SK-N-SH treated with all-trans-retinoic acid at 6 μM for 48 hours (cell line): ENCODE data around the gene TOE1.
A peak's percentile ranks its signal among the peaks of the same experiment; 100 is the strongest.

Source experiments
- ATAC-seq: fragments of 200-7000 bp; cut with Tn5 transposase; 3 replicates; pipeline ENCODE4 v1.9.1; 2020; ENCODE audit warnings: mild to moderate bottlenecking, moderate library complexity
- ARNTL ChIP-seq: fragments of 450-650 bp; formaldehyde crosslinking; IDR thresholded peaks from 2 replicates; pipeline ENCODE4 v1.5.0; 2020; ENCODE audit warnings: low read depth, mild to moderate bottlenecking, moderate library complexity, borderline replicate concordance
- ESRRG ChIP-seq: fragments of 250-450 bp; sonication (Bioruptor Pico); IDR thresholded peaks from 2 replicates; pipeline ENCODE4 v1.6.1; 2021; ENCODE audit warnings: mild to moderate bottlenecking
- GLIS3 ChIP-seq: fragments of 250-450 bp; sonication (Bioruptor Pico); IDR thresholded peaks from 2 replicates; pipeline ENCODE4 v1.5.0; 2020; ENCODE audit warnings: mild to moderate bottlenecking, moderate library complexity
- ISL1 ChIP-seq: fragments of 250-450 bp; sonication (Bioruptor Pico); IDR thresholded peaks from 2 replicates; pipeline ENCODE4 v2.1.2; 2022; ENCODE audit warnings: mild to moderate bottlenecking, moderate library complexity
- OSR1 ChIP-seq: fragments of 250-450 bp; sonication (Bioruptor Pico); IDR thresholded peaks from 2 replicates; pipeline ENCODE4 v1.8.0; 2022; ENCODE audit warnings: moderate library complexity, mild to moderate bottlenecking, inconsistent platforms
- RARB ChIP-seq: fragments of 250-450 bp; sonication (Bioruptor Pico); IDR thresholded peaks from 2 replicates; pipeline ENCODE4 v1.8.0; 2021; ENCODE audit warnings: mild to moderate bottlenecking, moderate library complexity
- TCF4 ChIP-seq: fragments of 250-450 bp; sonication (Bioruptor Pico); IDR thresholded peaks from 2 replicates; pipeline ENCODE4 v1.8.0; 2021; ENCODE audit warnings: mild to moderate bottlenecking, moderate library complexity, borderline replicate concordance
- TOX ChIP-seq: fragments of 250-450 bp; sonication (Bioruptor Pico); IDR thresholded peaks from 2 replicates; pipeline ENCODE4 v1.8.0; 2021; ENCODE audit warnings: mild to moderate bottlenecking, moderate library complexity, borderline replicate concordance
- ZFP3 ChIP-seq: fragments of 250-450 bp; sonication (Bioruptor Pico); IDR thresholded peaks from 2 replicates; pipeline ENCODE4 v1.5.0; 2020; ENCODE audit warnings: mild to moderate bottlenecking, moderate library complexity
- ZFP30 ChIP-seq: fragments of 450-650 bp; formaldehyde crosslinking; IDR thresholded peaks from 2 replicates; pipeline ENCODE4 v1.5.0; 2022; ENCODE audit warnings: mild to moderate bottlenecking, moderate library complexity
- ZNF565 ChIP-seq: fragments of 450-650 bp; formaldehyde crosslinking; conservative IDR thresholded peaks from 2 replicates; pipeline ENCODE4 v1.5.0; 2020; ENCODE audit warnings: low read depth, mild to moderate bottlenecking, moderate library complexity
- ZNF8 ChIP-seq: fragments of 450-650 bp; formaldehyde crosslinking; IDR thresholded peaks from 2 replicates; pipeline ENCODE4 v1.5.0; 2020; ENCODE audit warnings: mild to moderate bottlenecking, moderate library complexity
- TF ChIP-seq, protein P1 (sequence below): fragments of 250-450 bp; sonication (Bioruptor Pico); IDR thresholded peaks from 2 replicates; pipeline ENCODE4 v1.8.0; 2021; ENCODE audit warnings: low read depth, mild to moderate bottlenecking, moderate library complexity, borderline replicate concordance
- TF ChIP-seq, protein P2 (sequence below): fragments of 250-450 bp; sonication (Bioruptor Pico); IDR thresholded peaks from 2 replicates; pipeline ENCODE4 v1.5.1; 2021; ENCODE audit warnings: mild to moderate bottlenecking, moderate library complexity
- TF ChIP-seq, protein P3 (sequence below): fragments of 250-450 bp; sonication (Bioruptor Pico); IDR thresholded peaks from 2 replicates; pipeline ENCODE4 v1.8.0; 2020; ENCODE audit warnings: mild to moderate bottlenecking, moderate library complexity, borderline replicate concordance
- TF ChIP-seq, protein P4 (sequence below): fragments of 250-450 bp; sonication (Bioruptor Pico); IDR thresholded peaks from 2 replicates; pipeline ENCODE4 v1.5.0; 2020; ENCODE audit warnings: mild to moderate bottlenecking, moderate library complexity
- TF ChIP-seq, protein P5 (sequence below): fragments of 250-450 bp; sonication (Bioruptor Pico); IDR thresholded peaks from 2 replicates; pipeline ENCODE4 v1.5.1; 2020; ENCODE audit warnings: low read depth, mild to moderate bottlenecking, moderate library complexity

The TOE1 gene

DNA sequence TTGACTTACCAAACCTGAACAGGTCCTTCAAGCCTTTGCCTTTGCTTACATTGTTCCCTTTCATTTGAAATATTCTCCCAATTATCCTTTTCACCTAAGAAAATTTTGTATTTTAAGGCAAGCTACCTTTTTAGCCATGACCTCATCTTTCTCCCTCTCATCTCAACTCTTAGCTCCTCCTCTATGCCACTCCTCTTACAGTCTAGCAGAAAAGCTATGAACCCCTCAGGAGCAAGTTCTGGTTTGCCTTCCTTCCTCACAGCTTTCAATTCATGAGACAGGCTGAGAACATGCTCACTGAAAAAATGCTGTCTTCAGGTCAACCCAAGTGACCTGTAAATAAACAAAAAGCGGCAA, 8.6 kb downstream of the TOE1 start:
- TF ChIP-seq ZNF565 (CRISPR knock-in tag) (no peak), RARB (CRISPR knock-in tag) (no peak), OSR1 (CRISPR knock-in tag) (no peak)
- peak; percentile 22 for ATAC-seq

DNA sequence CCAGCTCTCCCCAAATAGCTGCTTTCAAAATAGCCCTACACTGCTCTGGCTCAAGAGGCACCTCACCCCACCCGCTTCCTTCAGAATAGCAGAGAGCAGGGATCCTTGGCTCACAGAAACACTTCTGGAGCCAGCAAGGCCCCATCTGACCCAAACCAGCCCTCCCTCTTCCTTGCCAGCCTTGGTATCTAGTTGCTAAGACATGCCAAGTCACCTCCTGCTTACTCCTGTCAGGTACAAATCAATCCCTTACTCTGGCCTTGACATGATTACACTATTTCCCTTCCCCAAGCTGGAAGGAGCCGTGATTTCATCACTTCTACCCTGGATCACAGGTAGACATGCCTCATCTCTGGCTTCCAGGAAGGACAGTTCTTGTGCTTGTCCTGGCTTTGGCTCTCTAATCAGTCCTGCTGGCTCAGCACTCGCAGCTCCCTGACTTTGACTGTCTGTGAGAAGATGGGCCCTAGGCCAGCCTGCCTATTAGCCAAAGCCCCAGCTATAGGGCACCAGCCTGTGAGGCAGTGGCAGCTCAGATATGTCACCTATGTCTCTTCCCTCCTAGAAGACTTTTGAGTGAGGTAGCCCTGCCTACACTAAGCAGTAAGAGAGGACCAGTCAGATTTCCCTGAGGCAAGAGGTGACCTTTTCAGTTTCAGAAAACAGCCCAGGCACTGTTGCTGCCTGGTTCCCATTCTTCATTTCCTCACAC, 9.2 kb downstream of the TOE1 start:
- TF ChIP-seq TCF4 (CRISPR knock-in tag), result no peak
- TF ChIP-seq ZFP30, result no peak
- TF ChIP-seq RARB (CRISPR knock-in tag), result no peak
- TF ChIP-seq, protein P1, sequence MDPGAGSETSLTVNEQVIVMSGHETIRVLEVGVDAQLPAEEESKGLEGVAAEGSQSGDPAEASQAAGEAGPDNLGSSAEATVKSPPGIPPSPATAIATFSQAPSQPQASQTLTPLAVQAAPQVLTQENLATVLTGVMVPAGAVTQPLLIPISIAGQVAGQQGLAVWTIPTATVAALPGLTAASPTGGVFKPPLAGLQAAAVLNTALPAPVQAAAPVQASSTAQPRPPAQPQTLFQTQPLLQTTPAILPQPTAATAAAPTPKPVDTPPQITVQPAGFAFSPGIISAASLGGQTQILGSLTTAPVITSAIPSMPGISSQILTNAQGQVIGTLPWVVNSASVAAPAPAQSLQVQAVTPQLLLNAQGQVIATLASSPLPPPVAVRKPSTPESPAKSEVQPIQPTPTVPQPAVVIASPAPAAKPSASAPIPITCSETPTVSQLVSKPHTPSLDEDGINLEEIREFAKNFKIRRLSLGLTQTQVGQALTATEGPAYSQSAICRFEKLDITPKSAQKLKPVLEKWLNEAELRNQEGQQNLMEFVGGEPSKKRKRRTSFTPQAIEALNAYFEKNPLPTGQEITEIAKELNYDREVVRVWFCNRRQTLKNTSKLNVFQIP (CRISPR knock-in tag), result no peak
- TF ChIP-seq GLIS3 (CRISPR knock-in tag), result no peak
- ATAC-seq, result peak; percentile 35

DNA sequence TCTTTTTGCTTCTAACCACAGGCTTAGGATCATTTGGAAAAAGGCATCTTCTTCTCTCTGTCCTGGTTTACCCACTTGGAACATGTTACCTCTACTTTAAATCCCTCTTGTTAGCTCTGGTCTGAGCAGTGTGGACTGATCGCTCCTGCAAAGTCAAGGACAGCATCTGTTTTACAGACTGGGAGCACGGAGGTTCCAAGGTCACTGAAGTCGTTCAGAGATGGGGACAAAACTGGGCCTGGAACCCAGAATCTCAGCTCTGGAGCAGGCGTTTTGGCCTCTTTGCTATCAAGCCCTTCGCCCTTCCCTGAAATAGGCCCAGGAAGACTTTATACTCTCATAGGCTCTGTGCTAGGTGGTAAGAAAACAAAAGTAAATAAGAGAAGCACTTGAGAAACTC, 11.5 kb downstream of the TOE1 start:
- TF ChIP-seq, protein P2, sequence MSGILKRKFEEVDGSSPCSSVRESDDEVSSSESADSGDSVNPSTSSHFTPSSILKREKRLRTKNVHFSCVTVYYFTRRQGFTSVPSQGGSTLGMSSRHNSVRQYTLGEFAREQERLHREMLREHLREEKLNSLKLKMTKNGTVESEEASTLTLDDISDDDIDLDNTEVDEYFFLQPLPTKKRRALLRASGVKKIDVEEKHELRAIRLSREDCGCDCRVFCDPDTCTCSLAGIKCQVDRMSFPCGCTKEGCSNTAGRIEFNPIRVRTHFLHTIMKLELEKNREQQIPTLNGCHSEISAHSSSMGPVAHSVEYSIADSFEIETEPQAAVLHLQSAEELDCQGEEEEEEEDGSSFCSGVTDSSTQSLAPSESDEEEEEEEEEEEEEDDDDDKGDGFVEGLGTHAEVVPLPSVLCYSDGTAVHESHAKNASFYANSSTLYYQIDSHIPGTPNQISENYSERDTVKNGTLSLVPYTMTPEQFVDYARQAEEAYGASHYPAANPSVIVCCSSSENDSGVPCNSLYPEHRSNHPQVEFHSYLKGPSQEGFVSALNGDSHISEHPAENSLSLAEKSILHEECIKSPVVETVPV (CRISPR knock-in tag), result no peak
- TF ChIP-seq RARB (CRISPR knock-in tag) (no peak), ZFP3 (CRISPR knock-in tag) (no peak), ARNTL (no peak), TOX (CRISPR knock-in tag) (no peak), ESRRG (CRISPR knock-in tag) (no peak), ISL1 (no peak), ZFP30 (no peak), OSR1 (CRISPR knock-in tag) (no peak), ZNF8 (CRISPR knock-in tag) (no peak)
- TF ChIP-seq, protein P3, sequence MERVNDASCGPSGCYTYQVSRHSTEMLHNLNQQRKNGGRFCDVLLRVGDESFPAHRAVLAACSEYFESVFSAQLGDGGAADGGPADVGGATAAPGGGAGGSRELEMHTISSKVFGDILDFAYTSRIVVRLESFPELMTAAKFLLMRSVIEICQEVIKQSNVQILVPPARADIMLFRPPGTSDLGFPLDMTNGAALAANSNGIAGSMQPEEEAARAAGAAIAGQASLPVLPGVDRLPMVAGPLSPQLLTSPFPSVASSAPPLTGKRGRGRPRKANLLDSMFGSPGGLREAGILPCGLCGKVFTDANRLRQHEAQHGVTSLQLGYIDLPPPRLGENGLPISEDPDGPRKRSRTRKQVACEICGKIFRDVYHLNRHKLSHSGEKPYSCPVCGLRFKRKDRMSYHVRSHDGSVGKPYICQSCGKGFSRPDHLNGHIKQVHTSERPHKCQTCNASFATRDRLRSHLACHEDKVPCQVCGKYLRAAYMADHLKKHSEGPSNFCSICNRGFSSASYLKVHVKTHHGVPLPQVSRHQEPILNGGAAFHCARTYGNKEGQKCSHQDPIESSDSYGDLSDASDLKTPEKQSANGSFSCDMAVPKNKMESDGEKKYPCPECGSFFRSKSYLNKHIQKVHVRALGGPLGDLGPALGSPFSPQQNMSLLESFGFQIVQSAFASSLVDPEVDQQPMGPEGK (CRISPR knock-in tag), result no peak
- TF ChIP-seq, protein P4, sequence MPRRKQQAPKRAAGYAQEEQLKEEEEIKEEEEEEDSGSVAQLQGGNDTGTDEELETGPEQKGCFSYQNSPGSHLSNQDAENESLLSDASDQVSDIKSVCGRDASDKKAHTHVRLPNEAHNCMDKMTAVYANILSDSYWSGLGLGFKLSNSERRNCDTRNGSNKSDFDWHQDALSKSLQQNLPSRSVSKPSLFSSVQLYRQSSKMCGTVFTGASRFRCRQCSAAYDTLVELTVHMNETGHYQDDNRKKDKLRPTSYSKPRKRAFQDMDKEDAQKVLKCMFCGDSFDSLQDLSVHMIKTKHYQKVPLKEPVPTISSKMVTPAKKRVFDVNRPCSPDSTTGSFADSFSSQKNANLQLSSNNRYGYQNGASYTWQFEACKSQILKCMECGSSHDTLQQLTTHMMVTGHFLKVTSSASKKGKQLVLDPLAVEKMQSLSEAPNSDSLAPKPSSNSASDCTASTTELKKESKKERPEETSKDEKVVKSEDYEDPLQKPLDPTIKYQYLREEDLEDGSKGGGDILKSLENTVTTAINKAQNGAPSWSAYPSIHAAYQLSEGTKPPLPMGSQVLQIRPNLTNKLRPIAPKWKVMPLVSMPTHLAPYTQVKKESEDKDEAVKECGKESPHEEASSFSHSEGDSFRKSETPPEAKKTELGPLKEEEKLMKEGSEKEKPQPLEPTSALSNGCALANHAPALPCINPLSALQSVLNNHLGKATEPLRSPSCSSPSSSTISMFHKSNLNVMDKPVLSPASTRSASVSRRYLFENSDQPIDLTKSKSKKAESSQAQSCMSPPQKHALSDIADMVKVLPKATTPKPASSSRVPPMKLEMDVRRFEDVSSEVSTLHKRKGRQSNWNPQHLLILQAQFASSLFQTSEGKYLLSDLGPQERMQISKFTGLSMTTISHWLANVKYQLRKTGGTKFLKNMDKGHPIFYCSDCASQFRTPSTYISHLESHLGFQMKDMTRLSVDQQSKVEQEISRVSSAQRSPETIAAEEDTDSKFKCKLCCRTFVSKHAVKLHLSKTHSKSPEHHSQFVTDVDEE (CRISPR knock-in tag), result no peak
- TF ChIP-seq, protein P1 (CRISPR knock-in tag), result no peak
- TF ChIP-seq, protein P5, sequence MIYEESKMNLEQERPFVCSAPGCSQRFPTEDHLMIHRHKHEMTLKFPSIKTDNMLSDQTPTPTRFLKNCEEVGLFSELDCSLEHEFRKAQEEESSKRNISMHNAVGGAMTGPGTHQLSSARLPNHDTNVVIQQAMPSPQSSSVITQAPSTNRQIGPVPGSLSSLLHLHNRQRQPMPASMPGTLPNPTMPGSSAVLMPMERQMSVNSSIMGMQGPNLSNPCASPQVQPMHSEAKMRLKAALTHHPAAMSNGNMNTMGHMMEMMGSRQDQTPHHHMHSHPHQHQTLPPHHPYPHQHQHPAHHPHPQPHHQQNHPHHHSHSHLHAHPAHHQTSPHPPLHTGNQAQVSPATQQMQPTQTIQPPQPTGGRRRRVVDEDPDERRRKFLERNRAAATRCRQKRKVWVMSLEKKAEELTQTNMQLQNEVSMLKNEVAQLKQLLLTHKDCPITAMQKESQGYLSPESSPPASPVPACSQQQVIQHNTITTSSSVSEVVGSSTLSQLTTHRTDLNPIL, result no peak
- TF ChIP-seq, all 23 proteins: peak for 0
- ATAC-seq, result no peak
